Neuronal stem cell (in vitro differentiated cells): Measurements from ENCODE around the gene SPATA24.

ENCODE experiments used
- DNase-seq: peaks from one replicate; pipeline ENCODE4 v3.0.0-alpha.2; 2013; ENCODE audit warnings: low spot score
- H2AFZ ChIP-seq: one replicate; pipeline ENCODE4 v1.6.1; 2013; ENCODE audit warnings: mild to moderate bottlenecking, low read length, inconsistent platforms
- H2AK5ac ChIP-seq: 2 replicates; pipeline ENCODE4 v1.6.1; 2013; ENCODE audit warnings: low read depth, mild to moderate bottlenecking, inconsistent platforms, low read length, moderate library complexity, mixed read lengths
- H2BK120ac ChIP-seq: 2 replicates; pipeline ENCODE4 v1.6.1; 2013; ENCODE audit warnings: low read depth, mild to moderate bottlenecking, inconsistent platforms, low read length, moderate library complexity, mixed read lengths
- H2BK12ac ChIP-seq: one replicate; pipeline ENCODE4 v1.6.1; 2013; ENCODE audit warnings: low read length, inconsistent platforms
- H2BK15ac ChIP-seq: 2 replicates; pipeline ENCODE4 v1.6.1; 2013; ENCODE audit warnings: mild to moderate bottlenecking, low read length, inconsistent platforms, mixed read lengths
- H2BK5ac ChIP-seq: one replicate; pipeline ENCODE4 v1.6.1; 2013; ENCODE audit warnings: inconsistent platforms, mild to moderate bottlenecking, low read length, moderate library complexity
- H3K14ac ChIP-seq: one replicate; pipeline ENCODE4 v1.6.1; 2013; ENCODE audit warnings: low read length, inconsistent platforms
- H3K18ac ChIP-seq: 2 replicates; pipeline ENCODE4 v1.6.1; 2013; ENCODE audit warnings: low read length, inconsistent platforms
- H3K23ac ChIP-seq: 2 replicates; pipeline ENCODE4 v1.6.1; 2013; ENCODE audit warnings: low read depth, mild to moderate bottlenecking, mixed read lengths, low read length, inconsistent platforms; ENCODE audit not compliant: poor library complexity
- H3K27ac ChIP-seq: replicated peaks from 3 replicates; pipeline ENCODE4 v1.5.1; 2013; ENCODE audit warnings: low read length, inconsistent platforms
- H3K27me3 ChIP-seq, 3 experiments: 2 replicates each; pipeline ENCODE4 v1.6.1; 2013; ENCODE audit warnings: low read length in 3 of 3, mild to moderate bottlenecking in 2 of 3, inconsistent platforms in 1 of 3, low read depth in 1 of 3, mixed read lengths in 1 of 3, moderate library complexity in 1 of 3; ENCODE audit not compliant: control insufficient read depth in 3 of 3, insufficient read depth in 3 of 3
- H3K36me3 ChIP-seq, 2 donors: replicated peaks in 1 of 2; 2 replicates each; pipeline ENCODE4 v1.6.1; 2013; ENCODE audit warnings: low read length in 2 of 2; ENCODE audit not compliant: control insufficient read depth in 2 of 2, insufficient read depth in 2 of 2
- H3K4ac ChIP-seq: 2 replicates; pipeline ENCODE4 v1.6.1; 2013; ENCODE audit warnings: inconsistent platforms, mild to moderate bottlenecking, low read length, moderate library complexity
- H3K4me1 ChIP-seq, 2 donors: 1 replicate in 1 of 2; 2 replicates in 1 of 2; pipeline ENCODE4 v1.6.1; 2013; ENCODE audit warnings: low read length in 2 of 2, low read depth in 1 of 2; ENCODE audit not compliant: control insufficient read depth in 2 of 2, insufficient read depth in 1 of 2
- H3K4me2 ChIP-seq: one replicate; pipeline ENCODE4 v1.6.1; 2013; ENCODE audit warnings: mild to moderate bottlenecking, low read length, inconsistent platforms; ENCODE audit not compliant: insufficient read depth, poor library complexity, severe bottlenecking
- H3K4me3 ChIP-seq, 2 donors: 2 replicates each; pipeline ENCODE4 v1.5.1; 2013; ENCODE audit warnings: low read length in 2 of 2, mild to moderate bottlenecking in 2 of 2, inconsistent platforms in 1 of 2, moderate library complexity in 1 of 2
- H3K79me1 ChIP-seq: one replicate; pipeline ENCODE4 v1.6.1; 2013; ENCODE audit warnings: low read depth, mild to moderate bottlenecking, inconsistent platforms, low read length, moderate library complexity
- H3K9ac ChIP-seq: one replicate; pipeline ENCODE4 v1.6.1; 2013; ENCODE audit warnings: mild to moderate bottlenecking, low read depth, low read length, inconsistent platforms; ENCODE audit not compliant: poor library complexity
- H3K9me3 ChIP-seq, 2 donors: replicated peaks in 1 of 2; 2 replicates each; pipeline versions ENCODE3 to v1.6.1; 2013; ENCODE audit warnings: low read length in 2 of 2, mild to moderate bottlenecking in 2 of 2, inconsistent platforms in 1 of 2, low read depth in 1 of 2, mixed read lengths in 1 of 2, moderate library complexity in 1 of 2; ENCODE audit not compliant: control insufficient read depth in 2 of 2, insufficient read depth in 1 of 2
- H4K8ac ChIP-seq: one replicate; pipeline ENCODE4 v1.6.1; 2013; ENCODE audit warnings: low read depth, mild to moderate bottlenecking, inconsistent platforms, low read length, moderate library complexity
- H4K91ac ChIP-seq: one replicate; pipeline ENCODE4 v1.6.1; 2013; ENCODE audit warnings: low read length, low read depth, mild to moderate bottlenecking, inconsistent platforms; ENCODE audit not compliant: poor library complexity
- WGBS, 2 donors: extraction: QIAGEN DNeasy Blood & Tissue Kit; methylation state at CpG; one replicate each; pipeline ENCODE4 v1.1.7; 2013; ENCODE audit warnings: missing lambda C conversion rate in 2 of 2, mixed read lengths in 1 of 2; ENCODE audit not compliant: insufficient read length in 2 of 2, insufficient replicate concordance in 1 of 2; ENCODE audit errors: extremely low coverage in 2 of 2; 5-methylcytosine and 5-hydroxymethylcytosine counted together

SPATA24 gene

DNA sequence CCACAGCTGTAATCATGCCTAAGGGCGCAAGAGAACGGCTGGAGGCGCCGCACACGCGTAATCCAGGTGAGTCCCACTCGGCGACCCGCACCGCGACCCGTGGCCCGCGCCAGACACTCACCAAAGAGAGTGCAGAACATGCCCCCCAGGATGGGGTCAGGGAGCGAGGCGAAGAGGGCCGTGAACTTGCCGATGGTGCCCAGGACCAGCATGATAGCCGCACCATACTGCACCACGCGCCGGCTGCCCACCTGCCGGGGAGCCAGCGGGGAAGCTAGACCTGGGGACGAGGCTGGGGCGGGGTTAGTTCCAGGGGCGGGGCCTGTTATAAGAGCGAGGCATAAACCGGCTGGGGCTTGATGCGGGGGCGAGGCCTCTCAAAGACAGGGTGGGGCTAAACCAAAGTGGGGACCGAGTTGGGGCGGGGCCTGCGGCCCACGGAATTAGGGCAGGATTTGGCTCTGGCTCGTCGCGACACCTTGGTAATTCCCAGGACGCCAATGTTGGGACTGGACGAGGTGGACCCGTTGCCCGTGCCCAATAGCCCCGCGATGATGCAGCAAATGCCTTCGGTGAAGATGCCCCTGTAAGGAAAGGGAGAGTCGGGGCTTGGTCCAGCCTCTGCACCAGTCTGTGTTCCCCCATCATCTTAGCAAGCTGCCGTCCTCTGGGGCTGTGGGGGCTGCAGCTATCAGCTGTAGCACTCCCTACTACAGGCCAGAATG is 25.6 kb downstream of the SPATA24 start:
- H3K4me3 ChIP-seq, result no peak overlapping the region
- WGBS, 2 donors, result no CpG with 5 or more reads among the region's 47 CpGs

DNA sequence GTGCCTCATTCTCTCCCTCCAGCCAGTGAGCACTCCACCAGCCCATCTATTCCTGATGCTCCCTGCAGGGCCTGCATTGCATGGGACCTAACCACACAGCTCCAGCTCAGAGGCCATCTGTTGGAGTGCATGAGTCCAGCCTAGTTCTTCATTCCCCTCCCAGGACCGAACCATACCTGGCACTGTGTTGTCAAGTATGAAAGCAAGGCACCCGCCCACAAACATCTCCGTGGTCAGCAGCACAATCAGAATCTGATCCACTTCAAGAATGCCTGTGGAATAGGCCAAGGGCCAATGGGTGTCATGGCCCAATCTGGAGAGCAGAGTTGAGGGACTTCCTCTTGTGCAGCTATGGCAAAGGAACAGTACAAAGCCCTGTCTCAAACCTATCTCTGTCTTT is 26.7 kb downstream of the SPATA24 start:
- H3K79me1 ChIP-seq, result peaks cover 8% of the 10 kb centered on the region
- no peak overlapping the region for H3K9ac ChIP-seq
- no peak for DNase-seq
- no peak overlapping the region for H3K14ac ChIP-seq
- H2AFZ ChIP-seq, result no peak overlapping the region
- no peak overlapping the region for H2BK120ac ChIP-seq
- H3K18ac ChIP-seq, result no peak overlapping the region
- H2BK5ac ChIP-seq, result no peak overlapping the region
- H2BK15ac ChIP-seq, result no peak overlapping the region
- H3K4ac ChIP-seq, result no peak overlapping the region
- peaks cover 0 to 3% of the 10 kb centered on the region in 2 donors for H3K9me3 ChIP-seq
- no peak overlapping the region for H4K91ac ChIP-seq
- H4K8ac ChIP-seq, result no peak overlapping the region
- no peak overlapping the region for H3K4me2 ChIP-seq
- peaks cover 6 to 16% of the 10 kb centered on the region in 2 donors for H3K36me3 ChIP-seq
- no peak overlapping the region for H3K4me3 ChIP-seq
- no peak overlapping the region for H3K23ac ChIP-seq
- H3K27me3 ChIP-seq, result no peaks in the 10 kb centered on the region
- H2AK5ac ChIP-seq, result no peak overlapping the region
- no CpG with 5 or more reads among the region's 3 CpGs for WGBS, 2 donors
- H2BK12ac ChIP-seq, result no peak overlapping the region
- H3K27ac ChIP-seq, result no peak overlapping the region
- H3K4me1 ChIP-seq, result peaks cover 0 to 2% of the 10 kb centered on the region in 2 donors

More for the DNA sequence above, 25.6 kb downstream of the SPATA24 start:
- Histone ChIP-seq H3K27ac (no peak overlapping the region), H3K27me3 (no peaks in the 10 kb centered on the region), H3K14ac (no peak overlapping the region), H3K9ac (no peak overlapping the region), H2AK5ac (no peak overlapping the region), H3K4me1 (peaks cover 0 to 2% of the 10 kb centered on the region in 2 donors), H2BK15ac (no peak overlapping the region), H2BK12ac (no peak overlapping the region), H3K79me1 (peaks cover 8% of the 10 kb centered on the region), H3K23ac (peak overlapping the region; percentile 17), H2AFZ (no peak overlapping the region), H3K9me3 (peaks cover 0 to 3% of the 10 kb centered on the region in 2 donors), H2BK5ac (no peak overlapping the region), H4K91ac (no peak overlapping the region), H3K4ac (no peak overlapping the region), H3K18ac (no peak overlapping the region), H2BK120ac (no peak overlapping the region), H3K4me2 (no peak overlapping the region), H4K8ac (no peak overlapping the region), H3K36me3 (peaks cover 6 to 8% of the 10 kb centered on the region in 2 donors)
- no peak for DNase-seq

DNA sequence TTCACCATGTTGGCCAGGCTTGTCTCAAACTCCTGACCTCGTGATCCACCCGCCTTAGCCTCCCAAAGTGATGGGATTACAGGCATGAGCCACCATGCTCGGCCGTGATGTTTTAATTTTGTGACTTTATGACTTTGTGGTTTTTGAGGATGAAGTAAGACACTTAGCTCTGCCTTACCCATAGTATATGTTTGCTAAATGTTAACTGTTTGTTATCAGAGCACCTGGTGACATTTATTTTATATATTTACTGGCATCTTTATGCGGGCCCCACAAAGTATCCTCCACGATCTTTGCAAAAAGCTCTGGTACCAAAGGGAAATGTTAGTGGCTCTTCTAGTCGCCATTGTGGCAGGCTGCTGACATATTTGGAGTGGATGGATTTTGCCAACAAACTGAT is 27.5 kb downstream of the SPATA24 start:
- Histone ChIP-seq H2BK15ac (no peak overlapping the region), H3K18ac (no peak overlapping the region), H2BK120ac (no peak overlapping the region), H3K4ac (no peak overlapping the region), H2AFZ (no peak overlapping the region), H3K14ac (no peak overlapping the region), H3K4me3 (no peak overlapping the region), H3K4me1 (peaks cover 0 to 2% of the 10 kb centered on the region in 2 donors), H3K23ac (no peak overlapping the region), H3K27ac (no peak overlapping the region), H3K27me3 (no peaks in the 10 kb centered on the region), H3K9ac (no peak overlapping the region), H4K91ac (no peak overlapping the region), H2BK12ac (no peak overlapping the region), H4K8ac (no peak overlapping the region), H3K79me1 (peaks cover 6% of the 10 kb centered on the region), H3K36me3 (peaks cover 13 to 25% of the 10 kb centered on the region in 2 donors), H3K9me3 (peaks cover 0 to 3% of the 10 kb centered on the region in 2 donors), H2AK5ac (no peak overlapping the region), H2BK5ac (no peak overlapping the region), H3K4me2 (no peak overlapping the region)
- DNase-seq, result no peak
- WGBS, 2 donors, result no CpG with 5 or more reads among the region's 7 CpGs

DNA sequence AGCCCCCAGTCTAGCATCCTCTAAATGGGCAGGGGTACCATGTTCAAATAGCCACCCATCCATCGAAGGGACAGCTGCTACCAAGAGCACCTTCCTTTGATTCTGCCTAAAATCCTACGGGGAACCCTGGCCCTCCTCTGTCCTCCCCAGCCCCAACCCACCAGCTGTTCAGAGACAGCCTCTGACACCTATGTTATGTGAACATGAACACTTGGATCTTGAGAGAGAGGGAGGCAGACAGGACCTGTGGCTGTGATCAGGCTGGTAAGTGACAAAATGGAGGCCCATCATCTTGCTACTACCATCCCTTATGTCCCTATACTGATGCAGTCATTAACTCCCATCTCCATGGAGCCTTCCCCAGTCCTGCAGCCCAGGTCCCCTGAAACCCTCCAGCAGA is 29.0 kb downstream of the SPATA24 start:
- H3K9me3 ChIP-seq, result peaks cover 0 to 3% of the 10 kb centered on the region in 2 donors
- H2BK120ac ChIP-seq, result no peak overlapping the region
- H4K91ac ChIP-seq, result no peak overlapping the region
- DNase-seq, result no peak
- H3K4ac ChIP-seq, result no peak overlapping the region
- H3K18ac ChIP-seq, result no peak overlapping the region
- H2BK5ac ChIP-seq, result no peak overlapping the region
- H2BK15ac ChIP-seq, result no peak overlapping the region
- no peaks in the 10 kb centered on the region for H3K27me3 ChIP-seq
- no peak overlapping the region for H4K8ac ChIP-seq
- no peaks in the 10 kb centered on the region for H3K4me1 ChIP-seq
- peaks cover 17 to 37% of the 10 kb centered on the region in 2 donors for H3K36me3 ChIP-seq
- no peak overlapping the region for H3K14ac ChIP-seq
- whole genome bisulfite sequencing, 2 donors, result no CpG with 5 or more reads among the region's 2 CpGs
- H2AFZ ChIP-seq, result no peak overlapping the region
- no peak overlapping the region for H2AK5ac ChIP-seq
- H2BK12ac ChIP-seq, result no peak overlapping the region
- H3K4me2 ChIP-seq, result no peak overlapping the region
- H3K9ac ChIP-seq, result no peak overlapping the region
- peaks cover 6% of the 10 kb centered on the region for H3K79me1 ChIP-seq
- no peak overlapping the region for H3K23ac ChIP-seq
- no peak overlapping the region for H3K4me3 ChIP-seq
- H3K27ac ChIP-seq, result no peak overlapping the region
